Sigmoid colon (tissue), 7 donors: ENCODE results near the gene NDRG2. TPM values are rescaled to one million over a fixed set of nuclear protein-coding genes. Genes with fewer than 3 reads are reported as not detected.
A peak's percentile ranks its signal among the peaks of the same experiment; 100 is the strongest.

Source experiments
- DNase-seq: peaks from one replicate; pipeline ENCODE4 v3.0.0-alpha.2; 2019
- H3K27ac ChIP-seq, 4 donors: fragments of 200-600 bp; sonication (generic); one replicate each; pipeline ENCODE4 v1.5.1; 2016 to 2019; ENCODE audit warnings: mild to moderate bottlenecking in 1 of 4
- H3K27me3 ChIP-seq, 3 donors: fragments of 200-600 bp; sonication (generic); one replicate each; pipeline ENCODE4 v1.5.1; 2019; ENCODE audit warnings: mild to moderate bottlenecking in 1 of 3
- H3K36me3 ChIP-seq, 4 donors: fragments of 200-600 bp; sonication (generic); one replicate each; pipeline ENCODE4 v1.5.1; 2016 to 2019
- H3K4me1 ChIP-seq, 4 donors: fragments of 200-600 bp; sonication (generic); one replicate each; pipeline ENCODE4 v1.5.1; 2017 to 2019
- H3K4me3 ChIP-seq, 4 donors: fragments of 200-600 bp; sonication (generic); one replicate each; pipeline ENCODE4 v1.5.1; 2017 to 2019; ENCODE audit warnings: mild to moderate bottlenecking in 2 of 4, moderate library complexity in 1 of 4
- H3K9me3 ChIP-seq, 4 donors: fragments of 200-600 bp in 3 of 4; sonication (generic) in 3 of 4; one replicate each; pipeline versions ENCODE4 v1.5.1 to v1.6.1; 2013 to 2019
- EP300 ChIP-seq, 4 donors: sonication (generic); formaldehyde crosslinking; IDR thresholded peaks; one replicate each; pipeline ENCODE4 v1.6.1; 2017; ENCODE audit warnings: antibody characterized with exemption in 4 of 4
- POLR2A ChIP-seq, 2 donors: fragments of 450-650 bp; IDR thresholded peaks; one replicate each; pipeline ENCODE4 v1.6.1; 2016; ENCODE audit warnings: antibody characterized with exemption in 2 of 2, mild to moderate bottlenecking in 2 of 2, moderate library complexity in 2 of 2
- POLR2AphosphoS5 ChIP-seq, 4 donors: sonication (generic); formaldehyde crosslinking; IDR thresholded peaks; one replicate each; pipeline ENCODE4 v1.6.1; 2017; ENCODE audit warnings: antibody characterized with exemption in 4 of 4
- WGBS, 2 donors: extraction: QIAGEN DNeasy Blood & Tissue Kit; methylation state at CpG; one replicate each; pipeline ENCODE4 v1.1.7; 2013; 5-methylcytosine and 5-hydroxymethylcytosine counted together
- intact Hi-C: fragments of 100-400 bp; cut with DNase I; formaldehyde crosslinking; loops from one replicate; pipeline ENCODE4 v1.15.1; 2023
- polyA plus RNA-seq, 3 donors: library from polyadenylated mRNA; stranded (reverse); fragments of 200-250 nt; gene quantifications; one replicate each; pipeline ENCODE4 v1.2.3, GENCODE V29; 2013
- total RNA-seq, 4 donors: library from RNA; depleted of rRNA; stranded (reverse); fragments of >200 nt; gene quantifications; one replicate each; pipeline ENCODE4 v1.1.0, GENCODE V29; 2016
- TF ChIP-seq, protein P1 (sequence below), 4 experiments: fragments of 450-650 bp in 3 of 4; fragments of 200-600 bp in 1 of 4; IDR thresholded peaks; one replicate each; pipeline ENCODE4 v1.5.1; 2016 to 2019; ENCODE audit warnings: antibody characterized with exemption in 4 of 4, mild to moderate bottlenecking in 3 of 4, moderate library complexity in 2 of 4
- donor health status: healthy with polysubstance abuse.
- donor health status: Bipolar disorder and iron deficiency.
- donor health status: healthy.

Gene NDRG2
- total and polyA plus RNA-seq, 7 donors = 114 to 276 (median 199) TPM

DNA sequence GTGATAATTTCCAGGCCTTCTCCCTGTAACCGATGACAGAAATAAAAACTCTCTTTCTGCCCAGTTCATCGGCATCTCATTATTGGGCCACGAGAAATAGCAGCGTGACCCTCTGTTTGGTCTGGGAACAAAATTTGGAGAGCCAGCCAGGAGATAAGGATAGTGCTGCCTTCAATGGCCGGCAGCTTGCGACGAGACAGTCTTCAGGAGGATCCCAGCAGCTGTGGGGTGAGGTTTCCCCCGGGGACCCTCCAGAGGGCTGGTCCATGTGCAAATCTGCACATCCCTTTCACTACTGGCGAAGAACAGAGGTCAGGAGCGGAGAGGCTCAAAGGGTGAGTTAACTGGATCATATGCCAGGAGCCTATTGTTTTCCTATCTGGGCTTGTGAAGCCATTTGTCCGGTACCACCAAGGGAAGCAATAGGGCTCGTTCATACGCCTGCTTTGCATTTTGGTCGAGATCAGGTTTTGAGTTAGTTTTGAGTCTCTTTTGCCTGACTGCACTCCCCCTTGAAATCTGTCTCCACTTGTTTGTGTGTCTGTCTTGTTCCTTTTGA lies 21.0 kb downstream of the NDRG2 start:
- no peak overlapping the region for H3K27ac ChIP-seq
- intact Hi-C loops = no loop called here
- DNase-seq = no peak
- 48 to 84% methylated on average over 14 of the region's 14 CpGs for WGBS, 2 donors
- H3K4me1 ChIP-seq = peaks cover 0 to 8% (median 7%) of the 10 kb centered on the region in 4 donors
- no peaks in the 10 kb centered on the region for H3K27me3 ChIP-seq
- H3K36me3 ChIP-seq = no peaks in the 10 kb centered on the region
- H3K4me3 ChIP-seq = no peak overlapping the region
- TF ChIP-seq, protein P1, sequence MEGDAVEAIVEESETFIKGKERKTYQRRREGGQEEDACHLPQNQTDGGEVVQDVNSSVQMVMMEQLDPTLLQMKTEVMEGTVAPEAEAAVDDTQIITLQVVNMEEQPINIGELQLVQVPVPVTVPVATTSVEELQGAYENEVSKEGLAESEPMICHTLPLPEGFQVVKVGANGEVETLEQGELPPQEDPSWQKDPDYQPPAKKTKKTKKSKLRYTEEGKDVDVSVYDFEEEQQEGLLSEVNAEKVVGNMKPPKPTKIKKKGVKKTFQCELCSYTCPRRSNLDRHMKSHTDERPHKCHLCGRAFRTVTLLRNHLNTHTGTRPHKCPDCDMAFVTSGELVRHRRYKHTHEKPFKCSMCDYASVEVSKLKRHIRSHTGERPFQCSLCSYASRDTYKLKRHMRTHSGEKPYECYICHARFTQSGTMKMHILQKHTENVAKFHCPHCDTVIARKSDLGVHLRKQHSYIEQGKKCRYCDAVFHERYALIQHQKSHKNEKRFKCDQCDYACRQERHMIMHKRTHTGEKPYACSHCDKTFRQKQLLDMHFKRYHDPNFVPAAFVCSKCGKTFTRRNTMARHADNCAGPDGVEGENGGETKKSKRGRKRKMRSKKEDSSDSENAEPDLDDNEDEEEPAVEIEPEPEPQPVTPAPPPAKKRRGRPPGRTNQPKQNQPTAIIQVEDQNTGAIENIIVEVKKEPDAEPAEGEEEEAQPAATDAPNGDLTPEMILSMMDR (IDR thresholded peaks at IDR 0.05) = no peak
- TF ChIP-seq POLR2AphosphoS5 (IDR thresholded peaks at IDR 0.05) (no peak), EP300 (IDR thresholded peaks at IDR 0.05) (no peak), POLR2A (IDR thresholded peaks at IDR 0.05) (no peak)
- H3K9me3 ChIP-seq = no peaks in the 10 kb centered on the region

DNA sequence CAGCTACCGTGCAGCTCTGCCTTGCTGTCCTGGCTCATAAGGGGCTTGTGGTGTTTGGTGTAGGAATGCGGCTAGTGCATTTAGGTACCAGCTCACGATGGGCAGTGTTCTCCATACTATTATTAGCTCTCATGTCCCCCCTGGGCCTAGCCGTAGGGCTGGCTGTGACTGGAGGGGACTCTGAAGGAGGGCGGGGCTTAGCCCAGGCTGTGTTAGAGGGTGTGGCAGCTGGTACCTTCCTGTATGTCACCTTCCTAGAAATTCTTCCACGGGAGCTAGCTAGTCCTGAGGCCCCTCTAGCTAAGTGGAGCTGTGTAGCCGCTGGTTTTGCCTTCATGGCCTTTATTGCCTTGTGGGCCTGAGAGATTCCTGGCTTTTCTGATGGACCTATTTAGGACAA lies 23.6 kb downstream of the NDRG2 start:
- no peaks in the 10 kb centered on the region for H3K27me3 ChIP-seq
- 34 to 71% methylated on average over 7 of the region's 7 CpGs for WGBS, 2 donors
- DNase-seq = no peak
- H3K4me3 ChIP-seq = no peak overlapping the region
- H3K9me3 ChIP-seq = no peaks in the 10 kb centered on the region
- intact Hi-C loops = no loop called here
- peaks cover 7 to 15% (median 11%) of the 10 kb centered on the region in 4 donors for H3K36me3 ChIP-seq
- TF ChIP-seq POLR2A (IDR thresholded peaks at IDR 0.05) = no peak
- TF ChIP-seq EP300 (IDR thresholded peaks at IDR 0.05) = no peak
- TF ChIP-seq, protein P1 (IDR thresholded peaks at IDR 0.05) = no peak
- TF ChIP-seq POLR2AphosphoS5 (IDR thresholded peaks at IDR 0.05) = no peak
- H3K27ac ChIP-seq = no peak overlapping the region
- peaks cover 0 to 12% (median 9%) of the 10 kb centered on the region in 4 donors for H3K4me1 ChIP-seq

DNA sequence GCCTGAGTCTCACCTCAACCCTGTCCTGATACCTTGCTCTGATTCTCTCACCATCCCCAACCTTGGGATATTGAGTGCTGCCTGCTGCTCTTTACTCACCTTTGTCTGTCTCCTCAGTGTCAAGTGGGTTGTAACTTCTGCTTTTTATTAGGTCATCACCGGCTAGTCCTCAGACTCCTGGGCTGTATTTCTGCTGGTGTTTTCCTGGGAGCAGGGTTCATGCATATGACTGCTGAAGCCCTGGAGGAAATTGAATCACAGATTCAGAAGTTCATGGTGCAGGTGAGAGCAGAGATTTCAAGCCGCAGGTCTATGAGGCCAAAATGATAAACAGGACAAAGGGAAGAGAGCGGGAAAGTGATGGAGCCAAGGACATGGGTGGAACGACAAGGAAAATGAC lies 25.3 kb downstream of the NDRG2 start:
- H3K9me3 ChIP-seq = no peaks in the 10 kb centered on the region
- H3K27ac ChIP-seq = peak overlapping the region in 1 of 4 donors; percentile 51
- no peaks in the 10 kb centered on the region for H3K27me3 ChIP-seq
- peaks cover 22 to 32% (median 27%) of the 10 kb centered on the region in 4 donors for H3K36me3 ChIP-seq
- H3K4me1 ChIP-seq = peaks cover 0 to 12% (median 9%) of the 10 kb centered on the region in 4 donors
- no peak overlapping the region for H3K4me3 ChIP-seq
- no peak for DNase-seq
- TF ChIP-seq, protein P1 (IDR thresholded peaks at IDR 0.05) = no peak
- no peak for TF ChIP-seq EP300 (IDR thresholded peaks at IDR 0.05)
- no peak for TF ChIP-seq POLR2A (IDR thresholded peaks at IDR 0.05)
- TF ChIP-seq POLR2AphosphoS5 (IDR thresholded peaks at IDR 0.05) = no peak
- intact Hi-C loops = loop anchor here (10.0 kb wide), 1 partner anchor 455 kb away; the partner anchor contains the start of gene CHD8
- 26 to 68% methylated on average over 4 of the region's 4 CpGs for WGBS, 2 donors

DNA sequence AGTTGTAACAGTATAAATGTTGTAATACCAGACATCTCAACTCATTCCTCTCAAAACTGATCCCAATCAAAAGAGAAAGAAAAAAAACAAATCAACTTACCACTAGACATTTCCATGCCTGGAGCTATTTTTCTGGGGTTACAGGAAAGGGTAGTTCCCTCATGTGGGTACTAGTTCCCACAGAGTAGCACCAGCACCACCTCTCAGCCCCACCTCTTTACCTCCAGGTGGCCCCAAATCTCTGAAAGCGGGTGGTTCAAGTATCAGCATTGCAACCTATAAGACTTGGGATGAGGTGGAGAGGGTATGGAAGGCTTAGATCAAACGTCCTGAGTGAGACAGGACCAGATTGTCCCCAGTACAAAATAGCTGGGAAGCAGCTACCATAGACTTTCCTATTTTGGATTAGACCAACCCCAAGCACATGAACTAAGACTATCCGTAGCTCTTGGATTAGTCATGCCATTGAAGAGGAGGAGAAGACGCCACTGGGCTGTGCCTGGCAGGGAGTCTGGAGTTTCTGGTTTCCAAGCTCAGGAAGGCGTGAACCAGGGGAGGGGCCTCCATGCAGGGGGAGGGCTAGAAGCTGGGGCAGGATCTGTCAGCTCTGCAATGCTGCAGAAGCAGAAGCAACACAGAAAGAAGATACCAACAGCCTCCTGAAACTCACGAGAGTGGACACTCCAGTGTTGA lies 26.0 kb downstream of the NDRG2 start, which contains the start of gene SLC39A2:
SLC39A2 (plus strand) TSS at position 620 of the 693 bp plus-strand sequence. CDS start 154 bp downstream, outside the sequence.
- intact Hi-C loops = loop anchor here (10.0 kb wide), 1 partner anchor 456 kb away; the partner anchor contains the start of gene CHD8
- TF ChIP-seq POLR2A (IDR thresholded peaks at IDR 0.05) = no peak
- TF ChIP-seq EP300 (IDR thresholded peaks at IDR 0.05) = no peak
- TF ChIP-seq, protein P1 (IDR thresholded peaks at IDR 0.05) = no peak
- TF ChIP-seq POLR2AphosphoS5 (IDR thresholded peaks at IDR 0.05) = no peak
- WGBS, 2 donors = 9 to 53% methylated on average over 6 of the region's 6 CpGs

More for the DNA sequence above, 26.0 kb downstream of the NDRG2 start, which contains the start of gene SLC39A2:
- H3K27me3 ChIP-seq = no peaks in the 10 kb centered on the region
- DNase-seq = no peak
- H3K9me3 ChIP-seq = no peaks in the 10 kb centered on the region
- no peak within 1 kb of the TSS for H3K4me3 ChIP-seq
- H3K27ac ChIP-seq = peak within 1 kb of the TSS in 3 of 4 donors; percentile 24 to 51 (median 44)
- peaks cover 30 to 39% (median 35%) of the 10 kb centered on the region in 4 donors for H3K36me3 ChIP-seq
- peaks cover 0 to 12% (median 9%) of the 10 kb centered on the region in 4 donors for H3K4me1 ChIP-seq
